HCT116 (cell line): ENCODE data around the gene SMIM45.

Experiments used
- ATAC-seq: fragments of 200-7000 bp; cut with Tn5 transposase; 2 replicates; pipeline ENCODE4 v1.9.1; 2020; ENCODE audit warnings: mild to moderate bottlenecking, moderate library complexity
- BruUV-seq: library from RNA; stranded (reverse); fragments of 400-500 nt; replicated peaks from 2 replicates; lab custom pipeline; 2021; lab: Mats Ljungman, UMichigan
- CTCF ChIA-PET: fragments of 300-600 bp; sonication (Branson Sonifier 250); formaldehyde crosslinking; loops from one replicate; lab custom pipeline; 2021; ENCODE audit warnings: antibody characterized with exemption; lab: Charles Lee
- POLR2A ChIA-PET: fragments of 300-600, 350-600 bp; sonication (Branson Sonifier 250); formaldehyde crosslinking; loops from one replicate; lab custom pipeline; 2021; ENCODE audit warnings: antibody characterized with exemption; lab: Charles Lee
- RAD21 ChIA-PET, 2 experiments: fragments of 300-600 bp; sonication (Branson Sonifier 250); formaldehyde crosslinking; loops; one replicate each; lab custom pipeline; 2023; ENCODE audit warnings: low total read pairs in 2 of 2; ENCODE audit not compliant: uncharacterized antibody in 2 of 2, unreplicated experiment in 2 of 2, low non-redundant PET in 1 of 2; lab: Charles Lee
- DNase-seq: peaks from one replicate; pipeline ENCODE4 v3.0.0-alpha.2; 2010; ENCODE audit warnings: low read depth, low spot score
- H2AFZ ChIP-seq: fragments of 200-600 bp; shearing (Covaris generic), sonication (generic); 2 replicates; pipeline ENCODE4 v1.6.1; 2017; ENCODE audit warnings: low read depth, mixed run types, mixed read lengths, antibody characterized with exemption, low read length; ENCODE audit not compliant: poor library complexity, severe bottlenecking
- H3K27ac ChIP-seq: 2 replicates; pipeline ENCODE4 v1.5.1; 2012; ENCODE audit warnings: low read depth, low read length
- H3K27me3 ChIP-seq: fragments of 200-600 bp; sonication (generic); 2 replicates; pipeline ENCODE4 v1.6.1; 2016; ENCODE audit warnings: mixed run types, low read length, mixed read lengths; ENCODE audit not compliant: insufficient read depth
- H3K36me3 ChIP-seq, 2 experiments: fragments of 200-500 bp in 1 of 2; fragments of 200-600 bp in 1 of 2; sonication (Bioruptor generic) in 1 of 2; sonication (generic) in 1 of 2; 2 replicates each; pipeline versions ENCODE4 v1.5.1 to v1.6.1; 2014 to 2016; ENCODE audit warnings: low read length in 2 of 2, inconsistent platforms in 1 of 2, mixed read lengths in 1 of 2, mixed run types in 1 of 2; ENCODE audit not compliant: insufficient read depth in 2 of 2, control insufficient read depth in 1 of 2
- H3K4me1 ChIP-seq, 2 experiments: fragments of 200-600 bp in 1 of 2; sonication (generic) in 1 of 2; 2 replicates each; pipeline versions ENCODE4 v1.5.1 to v1.6.1; 2012 to 2017; ENCODE audit warnings: low read length in 2 of 2, inconsistent platforms in 1 of 2, mild to moderate bottlenecking in 1 of 2, mixed read lengths in 1 of 2, mixed run types in 1 of 2, moderate library complexity in 1 of 2; ENCODE audit not compliant: insufficient read depth in 2 of 2, control insufficient read depth in 1 of 2
- H3K4me2 ChIP-seq: fragments of 200-600 bp; sonication (generic); 2 replicates; pipeline ENCODE4 v1.6.1; 2017; ENCODE audit warnings: mixed run types, low read length, mixed read lengths
- H3K4me3 ChIP-seq, 2 experiments: fragments of 200-600 bp in 1 of 2; sonication (generic) in 1 of 2; replicated peaks in 1 of 2; 2 replicates each; pipeline ENCODE4 v1.5.1; 2011 to 2016; ENCODE audit warnings: low read length in 2 of 2, control low read depth in 1 of 2, low read depth in 1 of 2, mild to moderate bottlenecking in 1 of 2, mixed read lengths in 1 of 2, mixed run types in 1 of 2
- H3K79me2 ChIP-seq: fragments of 200-600 bp; sonication (generic); 2 replicates; pipeline ENCODE4 v1.6.1; 2017; ENCODE audit warnings: mild to moderate bottlenecking, mixed run types, low read length, moderate library complexity, mixed read lengths; ENCODE audit not compliant: insufficient read depth
- H3K9ac ChIP-seq: fragments of 200-600 bp; sonication (generic); 2 replicates; pipeline ENCODE4 v1.6.1; 2016; ENCODE audit warnings: low read length, mixed read lengths
- H3K9me2 ChIP-seq: fragments of 200-600 bp; sonication (generic), shearing (Covaris generic); 2 replicates; pipeline ENCODE4 v1.6.1; 2017; ENCODE audit warnings: mixed run types, mild to moderate bottlenecking, moderate library complexity; ENCODE audit not compliant: insufficient read depth
- H3K9me3 ChIP-seq, 2 experiments: fragments of 200-500 bp in 1 of 2; fragments of 200-600 bp in 1 of 2; sonication (Bioruptor generic) in 1 of 2; sonication (generic) in 1 of 2; 2 replicates each; pipeline ENCODE4 v1.6.1; 2014 to 2017; ENCODE audit warnings: low read length in 2 of 2, mixed read lengths in 2 of 2, inconsistent platforms in 1 of 2, low read depth in 1 of 2, mild to moderate bottlenecking in 1 of 2, mixed run types in 1 of 2, moderate library complexity in 1 of 2; ENCODE audit not compliant: control insufficient read depth in 1 of 2, insufficient read depth in 1 of 2
- H4K20me1 ChIP-seq: fragments of 200-600 bp; sonication (generic), shearing (Covaris generic); 2 replicates; pipeline ENCODE4 v1.6.1; 2017; ENCODE audit warnings: mixed run types, mild to moderate bottlenecking, moderate library complexity; ENCODE audit not compliant: insufficient read depth
- JUND ChIP-seq: IDR thresholded peaks from 2 replicates; pipeline ENCODE4 v1.6.1; 2012
- MAX ChIP-seq: IDR thresholded peaks from 2 replicates; pipeline ENCODE4 v1.6.1; 2012
- POLR2A ChIP-seq: IDR thresholded peaks from 2 replicates; pipeline ENCODE4 v1.7.0; 2011; ENCODE audit warnings: borderline replicate concordance; ENCODE audit not compliant: insufficient read depth, insufficient read length; ENCODE audit errors: extremely low read depth
- RAD21 ChIP-seq: IDR thresholded peaks from 2 replicates; pipeline ENCODE4 v1.6.1; 2012; ENCODE audit warnings: low read depth, mild to moderate bottlenecking
- TCF7L2 ChIP-seq: IDR thresholded peaks from 2 replicates; pipeline ENCODE4 v1.7.0; 2011; ENCODE audit warnings: borderline replicate concordance, inconsistent platforms; ENCODE audit not compliant: insufficient read depth, insufficient read length; ENCODE audit errors: extremely low read depth
- YY1 ChIP-seq: IDR thresholded peaks from 2 replicates; pipeline ENCODE4 v1.6.1; 2011; ENCODE audit warnings: low read length, low read depth, moderate library complexity, mild to moderate bottlenecking; ENCODE audit not compliant: insufficient replicate concordance; ENCODE audit errors: extremely low read depth
- ZFX ChIP-seq: fragments of 450-650 bp; IDR thresholded peaks from 2 replicates; pipeline ENCODE4 v1.6.1; 2017
- ZNF274 ChIP-seq: fragments of 200-500 bp; sonication (Bioruptor generic); IDR thresholded peaks from 2 replicates; pipeline ENCODE4 v1.6.1; 2014; ENCODE audit warnings: mild to moderate bottlenecking, low read depth, low read length, inconsistent platforms
- intact Hi-C: fragments of 100-400 bp; cut with micrococcal nuclease; formaldehyde crosslinking; loops from 2 replicates; pipeline ENCODE4 v1.10.0; 2022

SMIM45 gene

GRCh38 chr22:41904450-41905410 is 47.2 kb upstream of the SMIM45 start:
- Histone ChIP-seq H3K27ac (no peak overlapping the region), H3K79me2 (no peaks in the 10 kb centered on the region), H3K4me1 (no peaks in the 10 kb centered on the region; a peak in 1 of 4 replicates), H3K4me2 (no peak overlapping the region)
- POLR2A ChIA-PET, result no interaction called here
- no TSS peak for BruUV-seq
- TF ChIP-seq JUND (no peak), RAD21 (no peak), POLR2A (no peak), MAX (no peak)
- TF ChIP-seq, all 23 proteins: peak for 0
- intact Hi-C loops, result no loop called here
- RAD21 ChIA-PET, result no interaction called here
- Histone ChIP-seq H3K9me3 (no peaks in the 10 kb centered on the region), H3K9me2 (no peaks in the 10 kb centered on the region), H3K36me3 (peaks cover 10 to 12% of the 10 kb centered on the region in 2 experiments; a peak in 3 of 4 replicates), H3K27me3 (no peaks in the 10 kb centered on the region), H3K9ac (no peak overlapping the region), H2AFZ (no peak overlapping the region), H3K4me3 (no peak overlapping the region), H4K20me1 (no peaks in the 10 kb centered on the region)
- CTCF ChIA-PET, result no interaction called here
- ATAC-seq (no peak), DNase-seq (no peak)

GRCh38 chr22:41905411-41906202 is 46.3 kb upstream of the SMIM45 start:
- H3K27ac ChIP-seq, result no peak overlapping the region
- H3K4me3 ChIP-seq, result no peak overlapping the region
- no peaks in the 10 kb centered on the region; a peak in 1 of 4 replicates for H3K4me1 ChIP-seq
- no peaks in the 10 kb centered on the region for H3K79me2 ChIP-seq
- H3K9ac ChIP-seq, result no peak overlapping the region
- H2AFZ ChIP-seq, result no peak overlapping the region
- H3K27me3 ChIP-seq, result no peaks in the 10 kb centered on the region
- peaks cover 5 to 7% of the 10 kb centered on the region in 2 experiments; a peak in 3 of 4 replicates for H3K36me3 ChIP-seq
- BruUV-seq, result no TSS peak
- no peaks in the 10 kb centered on the region for H4K20me1 ChIP-seq
- H3K9me2 ChIP-seq, result no peaks in the 10 kb centered on the region
- no peak for DNase-seq
- H3K9me3 ChIP-seq, result no peaks in the 10 kb centered on the region
- ChIA-PET CTCF (no interaction called here), POLR2A (no interaction called here), RAD21 (no interaction called here)
- intact Hi-C loops, result no loop called here
- no peak overlapping the region for H3K4me2 ChIP-seq
- no peak for ATAC-seq
- TF ChIP-seq RAD21 (no peak), TCF7L2 (no peak), ZFX (no peak), YY1 (no peak), ZNF274 (no peak)
